Stimulated activated CD4-positive, alpha-beta T cell treated with anti-CD3 and anti-CD28 coated beads, Interleukin-12 subunit alpha, Interleukin-12 subunit beta, amount 100 ng/mL, for 48 hours (primary cell): ENCODE data around the gene PPP2R2C.
A peak's percentile ranks its signal among the peaks of the same experiment; 100 is the strongest.

Experiments
- DNase-seq, 3 donors: peaks; one replicate each; pipeline ENCODE4 v3.0.0-alpha.2; 2020; ENCODE audit warnings: low read depth in 2 of 3, low spot score in 1 of 3

The PPP2R2C gene

DNA sequence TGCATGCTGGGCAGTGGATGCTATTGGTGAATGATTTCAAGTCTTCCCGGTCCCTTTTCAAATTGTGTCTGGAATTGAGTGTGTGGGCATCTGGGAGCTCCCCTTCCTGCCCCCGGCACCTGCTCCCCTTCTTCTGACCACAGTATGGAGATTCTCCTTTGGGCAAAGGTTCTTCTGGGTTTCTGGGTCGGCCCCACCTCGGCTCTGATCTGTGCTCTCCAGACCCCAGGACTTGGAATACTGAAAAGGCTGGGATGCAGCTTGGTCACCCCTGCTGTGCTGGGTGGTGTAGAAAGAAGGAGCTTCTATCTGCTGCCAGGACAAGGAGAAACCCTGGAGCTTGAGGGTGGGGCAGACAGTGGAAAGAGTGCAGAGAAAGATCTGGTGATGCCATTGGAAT lies 124.0 kb downstream of the PPP2R2C start:
- DNase-seq, result no peak

DNA sequence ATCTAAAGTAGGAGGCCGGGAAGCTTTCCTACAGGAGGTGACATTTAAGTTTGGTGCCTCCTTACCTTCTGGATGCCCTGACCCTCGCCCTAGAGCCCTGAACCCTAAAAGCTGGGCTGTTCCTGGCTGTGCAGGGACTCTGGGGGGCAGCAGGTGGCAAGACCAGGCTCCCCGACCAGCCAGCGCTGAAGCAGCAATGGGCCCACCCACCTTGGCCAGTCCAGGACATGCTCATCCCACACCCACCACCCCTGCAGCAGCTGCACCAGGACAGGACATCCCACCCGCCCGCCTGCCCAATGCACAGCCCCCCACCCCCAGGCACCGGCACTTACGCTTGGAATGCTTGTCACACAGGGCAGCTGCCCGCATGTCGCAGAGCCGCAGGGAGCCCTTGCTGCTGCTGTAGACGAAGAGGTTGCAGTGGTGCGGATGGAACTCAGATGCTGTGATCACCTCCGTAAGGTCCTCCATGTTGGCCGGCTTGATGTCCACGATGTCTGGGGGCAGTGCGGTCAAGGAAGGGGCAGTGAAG lies 124.8 kb downstream of the PPP2R2C start:
- no peak for DNase-seq

DNA sequence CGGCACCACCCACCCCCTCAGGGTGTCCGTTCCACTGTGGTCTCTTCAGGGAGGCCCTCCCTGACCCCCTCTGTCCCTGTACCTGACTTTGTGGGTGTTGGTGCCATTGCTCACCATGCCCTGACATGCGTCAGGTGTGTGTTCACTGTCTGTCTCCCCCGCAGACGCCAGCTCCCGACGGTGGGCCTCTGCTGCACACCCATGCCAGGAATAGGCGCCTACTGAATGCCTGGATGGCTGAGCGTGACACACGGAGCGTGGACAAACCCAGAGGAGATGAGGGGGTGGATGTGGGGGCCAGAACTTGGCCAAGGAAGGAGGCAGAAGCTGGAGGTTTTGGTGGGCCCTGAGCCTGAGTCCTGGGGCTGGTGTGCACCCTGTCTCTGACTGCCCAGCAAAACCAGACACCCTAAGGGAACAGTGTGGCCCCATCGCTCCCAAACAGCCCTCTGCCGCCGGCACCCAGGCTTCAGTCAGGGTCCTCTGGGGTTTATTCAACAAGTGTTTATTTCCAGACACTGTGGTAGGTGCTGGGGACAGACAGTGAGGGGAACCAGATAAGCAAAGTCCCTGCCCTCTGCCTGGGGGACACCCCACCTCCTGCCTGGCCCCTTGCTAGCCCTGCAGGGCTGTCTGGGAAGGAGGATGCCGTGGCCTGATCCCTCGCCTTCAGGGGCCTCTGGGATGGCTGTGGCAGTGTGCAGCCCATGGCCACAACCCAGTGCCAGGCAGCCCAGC lies 125.9 kb downstream of the PPP2R2C start:
- DNase-seq, result no peak

DNA sequence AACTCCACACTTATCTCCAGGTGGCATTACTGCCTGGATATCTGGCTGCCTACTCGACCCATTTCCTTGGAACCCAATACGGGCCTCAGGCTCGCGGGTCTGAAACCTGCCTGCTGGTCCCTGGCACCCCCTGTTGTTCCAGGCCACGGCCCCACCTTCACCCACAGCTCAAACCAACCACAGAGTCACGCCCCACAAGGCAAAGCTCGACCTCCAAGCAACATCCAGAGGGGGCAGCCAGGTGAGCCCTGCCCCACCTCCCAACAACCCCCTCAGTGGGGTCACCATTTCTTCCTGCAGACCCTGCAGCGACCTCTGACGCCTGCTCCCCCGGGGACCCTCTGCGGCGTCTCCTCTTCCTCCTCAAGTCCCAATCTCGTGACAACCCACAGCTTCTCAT lies 126.5 kb downstream of the PPP2R2C start:
- no peak for DNase-seq

GRCh38 chr4:6345096-6345830 lies 127.2 kb downstream of the PPP2R2C start:
- DNase-seq, result no peak

DNA sequence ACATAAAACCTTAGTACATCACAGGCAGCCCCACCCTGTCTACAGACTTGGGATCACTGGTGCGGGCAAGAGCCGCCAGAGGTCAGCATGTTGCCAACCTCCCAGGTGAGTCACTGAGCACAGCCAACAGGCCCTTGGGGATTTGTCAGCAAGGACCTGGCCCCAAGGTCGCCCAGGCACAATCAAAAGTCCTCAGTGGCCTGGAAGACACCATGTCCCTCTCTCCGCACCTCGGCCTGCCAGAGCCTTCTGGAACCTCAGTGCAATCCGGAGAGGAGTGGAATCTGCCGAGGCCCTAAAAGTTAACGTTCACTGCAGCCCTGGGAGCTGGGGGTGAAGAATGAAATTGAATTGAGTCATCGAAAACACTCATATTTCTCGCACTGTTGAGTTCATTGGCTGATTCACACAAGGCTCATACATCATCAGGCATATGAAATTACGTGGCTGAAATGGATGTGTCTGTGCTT lies 128.4 kb downstream of the PPP2R2C start:
- DNase-seq, result no peak

GRCh38 chr4:6342530-6343293 lies 129.7 kb downstream of the PPP2R2C start:
- no peak for DNase-seq

DNA sequence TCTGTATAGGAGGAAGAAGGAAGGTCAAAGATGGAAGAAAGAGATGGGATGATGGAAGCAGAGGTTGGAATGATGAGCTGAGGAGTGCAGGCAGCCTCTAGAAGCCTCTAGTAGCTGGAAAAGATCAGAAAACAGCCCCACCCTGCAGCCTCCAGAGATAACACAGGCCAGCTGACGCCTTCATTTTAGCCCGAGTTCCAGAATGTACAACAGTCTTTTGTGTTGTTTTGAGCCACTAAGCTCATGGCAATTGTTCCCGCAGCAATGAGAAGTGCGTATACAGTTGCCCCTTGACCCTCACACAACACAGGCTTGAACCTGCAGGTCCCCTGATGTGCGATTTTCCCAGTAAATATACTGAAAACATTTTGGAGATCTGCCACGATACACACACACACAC lies 130.7 kb downstream of the PPP2R2C start:
- DNase-seq, result no peak

DNA sequence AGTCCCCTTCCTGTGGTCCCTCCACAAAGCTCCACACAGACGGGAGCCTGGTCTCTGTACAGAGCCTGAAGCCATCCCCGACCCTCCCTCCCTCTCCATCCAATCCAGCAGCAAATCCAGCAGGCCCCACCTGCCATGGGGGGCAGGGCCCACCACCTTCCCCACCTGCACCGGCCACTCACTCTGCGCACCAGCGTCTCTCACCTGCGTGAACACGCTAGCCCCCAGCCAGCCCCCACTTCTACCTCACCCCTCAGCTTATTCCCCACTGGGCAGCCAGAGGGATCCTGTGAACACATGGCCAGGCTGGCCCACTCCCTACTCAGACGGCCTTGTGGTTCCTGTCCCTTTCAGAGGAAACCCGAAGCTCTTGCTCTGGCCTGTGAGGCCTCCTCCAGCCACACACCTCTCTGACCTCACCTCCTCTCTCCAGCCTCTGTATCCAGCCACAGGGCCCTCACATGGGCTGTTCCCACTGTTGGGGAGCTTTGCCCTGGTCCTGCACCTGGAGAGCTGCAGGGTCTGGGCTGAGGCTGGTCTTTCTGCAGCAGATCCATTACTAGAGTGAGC lies 131.9 kb downstream of the PPP2R2C start:
- DNase-seq, result no peak

DNA sequence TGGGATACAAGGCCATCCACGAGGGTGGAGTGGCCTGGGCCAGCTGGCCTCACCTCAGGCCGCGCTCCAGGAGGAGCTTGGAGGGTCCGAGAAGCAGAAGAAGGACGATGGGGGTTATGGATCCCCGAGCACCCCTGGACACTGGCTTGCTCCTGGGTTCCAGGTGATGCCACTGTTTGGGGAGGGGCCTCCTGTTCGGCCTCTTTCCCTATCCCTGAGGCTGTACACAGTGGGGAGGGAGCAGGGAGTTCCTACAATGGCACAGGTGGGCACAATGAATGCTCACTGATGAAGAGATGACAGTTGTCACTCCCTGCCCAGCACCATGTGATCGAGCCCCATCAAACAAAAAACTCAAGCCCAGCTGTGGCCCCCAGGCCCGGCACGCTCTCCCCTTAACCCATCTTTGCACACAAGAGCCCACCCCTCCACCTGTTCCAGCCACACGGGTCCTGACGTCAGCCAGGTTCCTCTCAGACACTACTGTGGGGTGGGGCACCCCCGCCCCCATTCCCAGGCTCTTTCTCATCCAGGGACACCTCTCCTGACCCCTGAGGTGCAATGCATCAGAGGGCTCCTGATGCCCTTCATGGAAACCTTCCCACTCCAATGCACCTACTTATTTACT lies 132.5 kb downstream of the PPP2R2C start:
- no peak for DNase-seq

GRCh38 chr4:6338951-6339817 lies 133.2 kb downstream of the PPP2R2C start:
- DNase-seq, result no peak

DNA sequence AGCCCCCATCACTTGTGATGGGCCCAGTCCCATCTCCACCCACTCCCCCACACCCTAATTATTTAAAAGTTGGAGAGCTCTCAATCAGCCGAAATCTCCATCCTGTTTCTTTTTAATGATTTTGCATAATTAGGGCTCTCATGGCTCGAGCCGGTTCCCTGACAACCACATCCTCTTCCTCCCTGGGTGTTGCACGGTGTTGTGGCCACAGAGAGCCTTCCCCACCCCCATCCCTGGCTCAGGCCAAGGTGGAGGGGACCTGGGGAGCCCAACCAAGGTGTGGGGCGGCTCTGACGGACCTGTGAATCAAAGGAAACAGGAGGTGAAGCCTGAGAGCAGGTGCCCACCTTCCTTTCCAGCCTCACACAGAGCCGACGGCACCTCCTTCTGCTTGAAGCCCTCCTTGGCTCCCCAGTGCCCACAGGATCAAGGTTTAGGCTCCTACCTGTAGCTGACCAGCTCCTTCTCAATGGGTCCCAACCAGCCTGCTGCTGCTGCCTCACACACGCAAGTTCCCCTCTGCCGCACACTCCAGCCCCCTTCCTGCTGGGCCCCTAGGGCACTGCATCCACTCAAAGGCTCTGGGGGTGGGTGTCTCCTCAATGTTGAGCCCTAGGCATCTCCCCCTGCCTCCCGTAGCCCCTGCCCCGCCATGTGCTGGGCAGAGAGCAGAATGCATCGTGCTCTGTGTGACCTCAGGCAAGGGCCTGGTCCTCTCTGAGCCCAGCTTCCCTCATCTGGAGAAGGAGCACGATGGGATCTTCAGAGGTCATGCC lies 134.1 kb downstream of the PPP2R2C start:
- no peak for DNase-seq

DNA sequence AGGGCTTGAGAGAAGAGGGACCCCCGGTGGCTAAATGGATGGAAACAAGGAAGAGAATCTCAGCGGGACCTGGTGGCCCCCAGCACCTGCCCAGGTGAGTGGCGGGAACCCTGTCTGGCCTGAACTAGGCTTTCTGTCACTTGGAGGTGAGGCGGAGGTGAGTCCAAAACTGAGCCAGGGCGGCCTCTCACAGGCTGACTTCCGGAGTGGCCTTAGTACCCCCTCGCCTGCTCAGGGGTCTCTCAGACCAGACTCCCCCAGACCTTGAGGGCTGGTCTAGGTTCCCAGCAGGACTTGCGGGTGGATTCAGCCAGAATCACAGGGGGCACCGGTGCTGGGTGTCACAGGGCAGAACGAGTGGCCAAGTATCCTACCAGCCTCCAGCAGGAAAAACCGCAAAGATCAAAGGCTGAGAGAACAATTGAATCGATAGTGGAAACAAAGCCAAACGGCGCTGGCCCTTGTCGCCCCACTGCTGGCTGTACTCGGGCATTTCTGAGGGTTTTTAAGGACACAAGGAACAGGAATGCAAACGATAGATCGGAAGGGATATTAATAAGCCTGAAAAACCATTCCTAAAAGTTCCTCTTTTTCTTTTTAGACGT lies 135.0 kb downstream of the PPP2R2C start:
- no peak for DNase-seq

DNA sequence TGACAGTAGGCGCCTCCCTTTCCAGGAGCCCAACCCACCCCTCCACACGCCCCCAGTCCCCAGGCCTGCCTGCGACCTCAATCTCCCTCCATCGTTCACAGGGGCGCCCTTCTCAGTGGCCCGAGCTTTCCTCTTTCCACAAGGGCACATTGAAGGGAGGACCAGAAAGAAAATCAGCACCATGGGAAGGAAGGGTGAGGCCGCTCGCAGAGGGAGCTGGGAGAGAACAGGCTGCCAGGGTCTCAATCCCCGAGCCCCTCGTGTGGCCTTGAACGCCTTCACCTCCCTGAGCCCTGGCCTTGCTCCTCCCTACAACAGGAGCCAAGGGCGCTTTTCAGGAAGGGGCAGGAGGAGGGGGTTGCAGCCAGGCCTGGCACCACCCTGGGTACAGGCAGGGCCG lies 136.2 kb downstream of the PPP2R2C start:
- no peak for DNase-seq

- DNase-seq, result no peak
Observed at GRCh38 chr4:6335040-6335590, 137.3 kb downstream of the PPP2R2C start.

DNA sequence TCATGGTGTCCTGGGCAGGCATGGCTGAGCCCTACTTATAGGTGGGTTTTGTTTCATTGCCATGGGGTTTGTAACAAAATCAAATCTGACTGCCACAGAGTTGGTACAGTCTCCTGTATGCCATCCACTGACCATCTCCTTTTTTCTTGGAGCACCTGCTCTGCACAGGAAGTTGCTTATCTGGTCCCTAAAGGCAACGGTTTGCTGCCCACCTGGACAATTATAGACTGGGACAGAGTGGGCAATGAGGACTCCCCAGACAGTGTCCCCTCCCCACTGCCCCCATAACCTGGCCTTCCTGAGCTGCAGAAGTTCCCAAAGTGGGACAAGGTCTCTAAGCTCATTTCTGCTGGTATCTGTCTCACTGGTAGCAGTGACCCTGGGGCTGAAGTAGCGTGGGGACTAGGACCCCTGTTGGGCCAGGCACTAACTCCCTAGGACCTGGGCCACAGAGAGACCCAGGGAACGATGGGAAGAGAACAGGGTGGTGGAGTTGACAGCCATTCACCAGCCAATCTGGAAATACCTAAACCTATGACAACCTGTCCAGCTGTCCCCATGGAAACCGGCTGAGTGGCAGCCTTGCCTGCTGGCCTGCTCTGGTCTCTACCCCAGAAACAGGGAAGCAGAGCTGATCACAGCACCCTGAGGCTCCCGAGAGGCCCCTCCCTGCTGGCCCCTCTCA lies 138.1 kb downstream of the PPP2R2C start:
- no peak for DNase-seq

DNA sequence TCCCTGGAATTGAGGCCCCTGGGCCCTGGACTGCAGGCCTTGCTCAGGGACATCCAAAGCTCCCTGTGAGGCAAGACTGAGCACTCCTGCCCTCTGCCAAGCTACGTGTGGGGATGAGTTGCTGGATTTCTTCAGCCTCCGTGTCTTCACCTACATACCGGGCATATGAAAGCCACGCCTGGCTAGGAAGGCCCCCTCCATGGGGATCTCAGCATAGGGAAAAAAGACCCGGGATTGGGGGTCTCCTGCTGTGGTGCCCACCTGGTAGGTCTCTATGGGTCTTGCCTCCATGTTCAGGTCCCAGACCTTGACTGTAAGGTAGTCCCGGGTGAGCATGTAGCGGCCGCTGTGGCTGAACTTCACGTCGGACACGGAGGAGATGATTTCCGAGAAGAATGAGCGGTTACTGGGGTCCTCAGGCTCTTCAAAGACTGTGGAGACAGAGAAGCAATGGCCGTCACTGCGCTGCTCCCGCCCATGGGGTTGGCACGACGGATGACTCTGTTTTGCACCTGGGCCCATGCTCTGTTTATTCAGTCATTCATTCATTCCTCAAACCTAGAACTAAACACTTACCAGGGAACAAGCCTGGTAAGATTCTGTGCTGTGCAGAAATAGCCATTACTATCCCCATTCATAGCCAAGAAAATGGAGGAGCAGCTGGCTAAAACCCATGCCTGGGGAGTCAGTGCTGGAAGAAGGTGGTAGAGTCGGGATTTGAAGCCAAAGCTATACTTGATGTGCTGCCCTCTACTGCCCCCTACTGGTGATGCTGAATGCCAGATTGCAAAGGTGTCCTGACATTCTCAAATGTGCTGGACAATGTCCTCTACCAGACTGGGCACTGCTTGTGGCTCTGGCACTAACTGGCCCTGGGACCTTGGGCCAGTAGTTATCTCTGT lies 138.9 kb downstream of the PPP2R2C start:
- peak in 2 of 3 donors; percentile 10 to 19 for DNase-seq
